ENCODE data around the gene NAGPA.
"Not testable (repeated sequence)": the region's sequence is repeated elsewhere in the genome, so short reads cannot be mapped to it uniquely, and the experiment has no call there.

The NAGPA gene

DNA sequence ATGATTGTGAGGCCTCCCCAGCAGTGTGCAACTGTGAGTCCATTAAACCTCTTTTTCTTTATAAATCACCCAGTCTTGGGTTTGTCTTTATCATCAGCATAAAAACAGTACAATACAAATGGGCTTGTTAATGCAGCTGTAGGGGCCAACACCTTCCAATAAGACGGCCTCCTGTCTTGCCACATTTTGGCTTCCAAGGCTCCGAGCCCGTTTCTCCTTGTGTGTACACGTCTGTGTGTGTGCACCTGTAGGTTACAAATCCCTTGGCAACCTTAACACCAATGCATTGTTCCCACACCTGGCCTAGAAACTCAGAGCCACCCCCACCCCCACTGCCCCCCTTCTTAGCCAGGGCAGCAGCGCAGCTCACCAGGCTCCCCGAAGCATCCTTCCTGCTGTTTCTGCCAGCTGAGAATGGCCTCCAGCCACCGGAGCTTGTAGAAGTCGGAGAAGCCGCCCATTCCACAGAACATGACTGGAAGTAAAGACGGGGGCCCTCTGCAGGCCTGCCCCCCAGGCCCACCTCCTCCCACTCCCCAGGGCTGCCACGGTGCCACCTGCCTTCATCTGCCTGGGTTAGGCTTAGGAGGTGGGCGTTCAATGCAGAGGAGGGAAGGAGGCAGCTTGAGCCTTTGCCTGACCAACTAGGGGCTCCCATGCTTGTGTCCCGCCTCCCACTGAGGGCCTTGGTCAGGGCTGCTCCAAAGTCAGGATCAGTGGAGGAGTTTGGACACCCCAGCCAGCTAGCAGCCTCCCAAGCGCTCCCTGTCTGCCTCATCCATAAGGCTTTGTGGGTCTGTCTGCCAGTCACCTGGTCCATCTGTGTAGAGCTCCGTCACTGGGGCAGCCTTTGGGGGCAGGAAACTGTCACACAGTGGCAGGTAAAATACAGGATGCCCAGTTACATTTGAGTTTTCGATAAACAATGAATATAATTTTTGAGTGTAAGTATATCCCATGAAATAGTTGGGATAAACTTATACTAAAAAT lies 21.4 kb upstream of the NAGPA start:
- no peak for DNase-seq (ENCODE audit: low read depth in 1 of 2, low spot score in 1 of 2)
- TF ChIP-seq JUND (IDR thresholded peaks at IDR 0.05; ENCODE audit: low read depth), result no peak
- in situ Hi-C loops (cut with HindIII; ENCODE audit: low pct_unique_long_range_greater_than_20kb, low sequenced_read_pairs), result no loop called here

DNA sequence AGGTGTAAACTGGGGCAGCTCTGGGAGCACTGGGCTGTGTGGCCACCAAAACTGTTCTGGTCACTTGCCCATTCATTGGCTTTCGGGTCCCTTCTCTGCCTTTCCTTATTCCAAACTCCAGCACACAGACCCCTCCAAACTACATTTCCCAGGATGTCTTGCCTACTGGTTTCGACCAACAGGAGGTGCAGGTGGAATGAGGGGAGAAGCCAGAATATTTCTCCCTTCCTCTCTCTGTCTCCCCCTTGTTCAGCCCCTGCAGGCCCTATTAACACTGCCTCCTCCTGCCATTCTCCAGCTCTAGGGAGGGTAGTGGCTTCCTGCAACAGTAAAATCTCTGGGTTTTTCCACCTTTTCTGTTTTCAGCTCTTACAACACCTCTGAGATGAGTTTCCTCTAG lies 13.2 kb upstream of the NAGPA start:
- in situ Hi-C loops (cut with HindIII; ENCODE audit: low pct_unique_long_range_greater_than_20kb, low sequenced_read_pairs), result no loop called here
- DNase-seq (ENCODE audit: low read depth in 1 of 2, low spot score in 1 of 2), result no peak
- TF ChIP-seq JUND (IDR thresholded peaks at IDR 0.05; ENCODE audit: low read depth), result no peak

DNA sequence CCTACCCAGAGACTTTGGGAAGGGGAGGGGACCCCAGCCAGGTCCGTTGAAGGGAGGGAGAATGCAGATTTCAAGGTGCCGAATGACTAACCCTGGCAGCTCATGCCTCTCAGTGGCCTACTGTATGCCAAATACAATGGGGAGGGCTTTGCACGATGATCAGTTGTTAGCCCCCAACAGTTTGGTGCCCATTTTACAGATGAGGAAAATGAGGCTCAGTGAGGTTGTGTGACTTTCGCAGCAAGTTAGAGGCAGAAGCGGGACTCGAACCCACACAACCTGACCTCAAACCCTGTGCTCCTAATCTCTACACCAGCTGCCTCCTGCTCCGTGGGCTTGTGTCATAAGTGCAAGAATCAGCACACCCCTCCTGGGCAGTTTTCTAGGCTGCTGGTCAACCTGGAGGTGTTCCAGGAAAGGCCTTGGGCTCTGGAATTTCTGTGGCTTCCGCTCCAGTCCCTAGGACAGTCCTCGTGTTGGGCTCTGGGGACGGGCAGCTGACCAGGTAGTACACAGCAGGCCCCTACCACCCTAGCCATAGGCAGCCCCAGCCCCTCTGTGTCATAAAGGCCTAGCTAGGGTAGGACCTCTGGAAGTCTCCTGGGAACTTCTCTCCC lies 11.9 kb upstream of the NAGPA start:
- in situ Hi-C loops (cut with HindIII; ENCODE audit: low pct_unique_long_range_greater_than_20kb, low sequenced_read_pairs), result no loop called here
- no peak for TF ChIP-seq JUND (IDR thresholded peaks at IDR 0.05; ENCODE audit: low read depth)
- no peak for DNase-seq (ENCODE audit: low read depth in 1 of 2, low spot score in 1 of 2)

DNA sequence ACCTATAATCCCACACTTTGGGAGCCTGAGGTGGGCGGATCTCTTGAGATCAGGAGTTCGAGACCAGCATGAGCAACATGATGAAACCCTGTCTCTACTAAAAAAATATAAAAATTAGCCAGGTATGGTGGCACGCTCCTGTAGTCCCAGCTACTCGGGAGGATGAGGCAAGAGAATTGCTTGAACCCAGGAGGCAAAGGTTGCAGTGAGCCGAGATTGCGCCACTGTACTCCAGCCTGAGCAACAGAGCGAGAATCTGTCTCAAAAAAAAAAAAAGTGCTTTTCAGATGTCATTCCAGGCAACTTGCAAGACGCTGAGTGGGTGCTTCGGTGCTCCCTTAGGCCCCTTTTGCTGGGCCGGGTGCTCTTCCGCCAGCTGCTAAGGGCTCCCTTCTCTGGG lies 10.8 kb upstream of the NAGPA start:
- in situ Hi-C loops (cut with HindIII; ENCODE audit: low pct_unique_long_range_greater_than_20kb, low sequenced_read_pairs); DNase-seq (ENCODE audit: low read depth in 1 of 2, low spot score in 1 of 2): not testable (repeated sequence)

DNA sequence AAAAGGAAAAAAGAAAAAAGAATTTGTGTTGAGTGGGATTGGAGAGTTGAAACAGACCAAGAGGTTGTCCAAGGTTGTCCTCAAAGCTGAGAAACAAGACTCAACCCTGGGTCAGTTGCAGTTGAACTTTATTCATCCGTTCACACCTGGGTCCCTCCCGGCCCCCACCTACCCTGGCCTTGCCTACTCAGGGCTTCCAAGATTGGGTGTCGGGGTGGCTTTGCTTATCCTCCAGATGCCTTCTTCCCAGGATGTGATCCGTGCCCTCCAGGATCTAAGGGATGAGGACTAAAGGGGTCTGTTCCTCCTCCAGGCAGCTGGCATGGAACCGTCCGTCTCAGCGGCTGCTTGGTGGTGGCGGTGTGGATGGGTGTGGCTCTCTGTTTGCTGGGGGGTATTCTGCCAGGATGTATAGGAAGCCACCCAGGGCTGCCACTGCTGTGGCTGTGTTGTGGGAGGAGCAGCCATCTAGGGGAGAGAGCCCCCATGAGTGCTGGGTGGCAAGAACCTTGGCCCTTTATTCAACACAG lies 10.3 kb upstream of the NAGPA start:
- in situ Hi-C loops (cut with HindIII; ENCODE audit: low pct_unique_long_range_greater_than_20kb, low sequenced_read_pairs), result no loop called here
- DNase-seq (ENCODE audit: low read depth in 1 of 2, low spot score in 1 of 2), result no peak
- no peak for TF ChIP-seq JUND (IDR thresholded peaks at IDR 0.05; ENCODE audit: low read depth)

DNA sequence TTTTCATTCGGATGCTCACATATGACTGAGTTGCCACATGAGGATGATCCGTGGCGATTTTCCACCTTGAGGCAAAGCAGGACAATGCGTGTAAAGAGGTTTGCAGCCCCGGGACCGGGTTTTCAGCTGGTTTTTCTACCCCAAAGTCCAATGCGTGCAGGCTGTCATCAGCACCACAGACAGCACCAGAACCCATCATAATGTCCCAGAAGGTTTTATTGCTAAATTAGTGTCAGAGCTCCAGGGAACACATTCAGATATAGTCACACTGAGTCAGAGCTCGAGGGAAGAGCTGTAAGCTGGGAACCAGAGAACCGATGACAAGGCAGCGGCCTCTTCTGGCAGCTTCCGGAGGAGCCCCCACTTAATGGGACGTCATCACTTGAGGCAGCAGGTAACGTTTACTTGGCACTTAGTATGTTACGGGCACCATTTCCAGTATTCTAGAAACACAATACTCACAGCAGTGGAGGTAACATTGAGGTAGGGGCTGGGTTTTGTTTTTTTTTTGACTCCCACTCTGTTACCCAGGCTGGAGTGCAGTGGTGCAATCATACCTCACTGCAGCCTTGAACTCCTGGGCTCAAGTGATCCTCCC lies 8.9 kb upstream of the NAGPA start:
- no peak for TF ChIP-seq JUND (IDR thresholded peaks at IDR 0.05; ENCODE audit: low read depth)
- in situ Hi-C loops (cut with HindIII; ENCODE audit: low pct_unique_long_range_greater_than_20kb, low sequenced_read_pairs), result no loop called here
- DNase-seq (ENCODE audit: low read depth in 1 of 2, low spot score in 1 of 2), result no peak

DNA sequence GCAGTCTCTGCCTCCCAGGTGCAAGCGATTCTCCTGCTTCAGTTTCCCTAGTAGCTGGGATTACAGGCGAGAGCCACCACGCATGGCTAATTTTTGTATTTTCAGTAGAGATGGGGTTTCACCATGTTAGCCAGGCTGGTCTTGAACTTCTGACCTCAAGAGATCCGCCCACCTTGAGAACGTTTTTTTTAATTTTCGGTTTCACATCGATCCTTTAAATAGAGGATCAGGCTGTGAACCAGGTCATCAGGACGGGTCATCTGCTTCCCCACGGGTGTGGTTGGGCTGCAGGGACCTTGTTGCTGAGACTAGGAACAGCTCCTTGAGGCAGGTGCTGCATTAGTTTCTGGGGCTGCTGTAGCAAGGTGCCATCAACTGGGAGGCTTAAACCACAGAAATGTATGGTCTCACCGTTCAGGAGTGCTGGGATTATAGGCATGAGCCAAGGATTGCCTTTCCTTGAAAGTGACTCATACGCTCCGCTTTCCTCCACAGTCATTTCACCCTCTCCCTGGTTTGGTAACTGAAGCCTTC lies 7.9 kb upstream of the NAGPA start:
- DNase-seq (ENCODE audit: low read depth in 1 of 2, low spot score in 1 of 2), result peak in 1 of 2 experiments; percentile 19
- no peak for TF ChIP-seq JUND (IDR thresholded peaks at IDR 0.05; ENCODE audit: low read depth)
- in situ Hi-C loops (cut with HindIII; ENCODE audit: low pct_unique_long_range_greater_than_20kb, low sequenced_read_pairs), result no loop called here

GRCh38 chr16:5040451-5040850 lies 6.7 kb upstream of the NAGPA start:
- no peak for TF ChIP-seq JUND (IDR thresholded peaks at IDR 0.05; ENCODE audit: low read depth)
- in situ Hi-C loops (cut with HindIII; ENCODE audit: low pct_unique_long_range_greater_than_20kb, low sequenced_read_pairs), result no loop called here
- DNase-seq (ENCODE audit: low read depth in 1 of 2, low spot score in 1 of 2), result no peak

- in situ Hi-C loops (cut with HindIII; ENCODE audit: low pct_unique_long_range_greater_than_20kb, low sequenced_read_pairs), result no loop called here
Observed at GRCh38 chr16:5036228-5037156, 2.8 kb upstream of the NAGPA start.

DNA sequence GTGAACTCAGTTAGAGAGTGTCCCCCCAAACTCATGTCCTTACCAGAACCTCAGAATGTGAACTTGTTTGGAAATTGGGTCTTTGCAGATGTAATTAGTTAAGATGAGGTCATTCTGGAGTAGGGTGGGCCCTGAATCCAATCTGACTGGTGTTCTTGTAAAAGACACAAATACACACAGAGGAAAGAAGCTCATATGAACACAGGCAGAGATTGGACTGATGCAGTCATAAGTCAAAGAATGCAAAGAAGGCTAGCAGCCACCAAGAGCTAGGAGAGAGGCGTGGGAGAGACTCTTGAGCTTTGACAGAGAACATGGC lies 2.1 kb upstream of the NAGPA start:
- no peak for DNase-seq (ENCODE audit: low read depth in 1 of 2, low spot score in 1 of 2)
- in situ Hi-C loops (cut with HindIII; ENCODE audit: low pct_unique_long_range_greater_than_20kb, low sequenced_read_pairs), result no loop called here
- no peak for TF ChIP-seq JUND (IDR thresholded peaks at IDR 0.05; ENCODE audit: low read depth)

More at GRCh38 chr16:5036228-5037156, 2.8 kb upstream of the NAGPA start:
- no peak for DNase-seq (ENCODE audit: low read depth in 1 of 2, low spot score in 1 of 2)
- no peak for TF ChIP-seq JUND (IDR thresholded peaks at IDR 0.05; ENCODE audit: low read depth)

DNA sequence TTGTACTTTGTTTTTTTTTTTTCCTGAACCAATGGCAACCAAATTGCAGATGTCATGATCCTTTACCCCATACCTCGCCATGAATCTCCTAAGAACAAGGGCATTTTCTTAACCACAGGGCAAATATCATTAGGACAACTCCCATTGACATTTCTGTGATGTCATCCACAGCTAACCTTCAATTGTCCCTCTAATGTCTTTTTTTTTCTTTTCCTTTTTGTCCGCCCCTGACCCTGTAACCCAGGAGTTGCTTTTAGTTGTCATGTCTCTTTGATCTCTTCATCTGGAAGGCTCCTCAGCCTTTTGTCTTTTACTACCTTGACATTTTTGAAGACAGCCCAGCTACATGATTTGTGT lies 410 bp upstream of the NAGPA start:
- in situ Hi-C loops (cut with HindIII; ENCODE audit: low pct_unique_long_range_greater_than_20kb, low sequenced_read_pairs), result no loop called here
- no peak for DNase-seq (ENCODE audit: low read depth in 1 of 2, low spot score in 1 of 2)

DNA sequence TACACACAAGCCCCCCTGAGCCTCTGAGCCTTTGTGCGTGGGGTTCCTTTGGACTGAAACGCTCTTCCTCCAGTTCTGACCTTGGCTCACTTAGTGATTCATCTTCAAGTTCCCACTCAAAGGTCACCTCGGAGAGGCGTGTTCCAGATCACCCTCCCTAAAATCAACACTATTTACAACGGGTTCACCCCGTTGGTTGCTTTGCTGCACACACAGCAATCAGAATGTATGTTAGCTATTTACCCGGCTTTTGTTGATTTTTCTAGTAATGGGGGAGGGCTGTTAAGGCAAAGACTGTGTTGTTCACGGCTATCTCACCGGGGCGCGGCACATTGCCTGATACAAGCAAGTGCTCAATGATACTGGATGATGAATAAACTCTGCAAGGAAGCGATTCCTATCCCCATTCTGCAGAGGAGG lies 977 bp downstream of the NAGPA start:
- TF ChIP-seq JUND (IDR thresholded peaks at IDR 0.05; ENCODE audit: low read depth), result no peak
- in situ Hi-C loops (cut with HindIII; ENCODE audit: low pct_unique_long_range_greater_than_20kb, low sequenced_read_pairs), result no loop called here
- no peak for DNase-seq (ENCODE audit: low read depth in 1 of 2, low spot score in 1 of 2)

More for the DNA sequence above, 410 bp upstream of the NAGPA start:
- TF ChIP-seq JUND (IDR thresholded peaks at IDR 0.05; ENCODE audit: low read depth), result no peak
